Measurements from ENCODE around the gene FUT7. TPM values are rescaled to one million over a fixed set of nuclear protein-coding genes. Genes with fewer than 3 reads are reported as not detected.

The FUT7 gene
- total and polyA plus RNA-seq, 9 of the 15 experiments (the other 6 are each of a cell fraction or from before 2014, with no cell fraction given) = not detected

DNA sequence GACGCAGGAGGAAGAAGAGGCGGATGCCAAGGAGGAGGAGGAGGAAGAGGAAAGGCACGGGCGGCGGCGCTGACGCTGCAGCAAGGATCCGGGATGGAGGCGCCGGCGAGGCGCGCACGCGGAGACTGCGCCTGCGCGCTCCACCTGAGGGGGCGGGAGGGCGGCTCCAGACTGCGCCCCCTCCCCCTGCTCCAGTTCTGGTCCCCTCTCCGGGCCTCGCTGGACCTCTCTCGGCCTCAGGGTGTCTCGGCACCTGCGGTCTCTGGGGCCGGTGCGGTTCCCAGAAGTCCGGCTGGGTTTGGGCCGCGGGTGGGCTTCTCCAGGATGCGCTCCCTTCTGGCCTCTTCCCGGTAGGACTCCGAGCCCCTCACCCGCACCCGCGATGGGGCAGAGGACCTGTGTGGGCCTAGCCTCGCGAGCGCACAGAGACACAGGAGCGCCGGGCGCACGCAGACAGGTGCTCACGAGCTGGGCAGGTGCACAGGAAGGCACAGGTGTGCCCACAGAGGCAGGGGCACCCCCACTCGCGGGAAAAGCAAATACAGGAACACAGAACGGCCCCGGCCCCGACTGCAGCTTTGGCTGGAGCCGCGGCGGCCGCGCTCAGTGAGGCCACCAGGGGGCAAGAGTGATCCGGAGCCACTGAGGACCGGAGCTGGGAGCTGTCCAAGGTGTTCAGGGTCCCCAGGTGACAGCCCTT is 14.3 kb upstream of the FUT7 start, which contains the start of gene NPDC1 (continued):
- TF ChIP-seq NCOA1 (IDR thresholded peaks at IDR 0.05; ENCODE audit: low read depth) = peak; percentile 84
- TF ChIP-seq CREM (IDR thresholded peaks at IDR 0.05; ENCODE audit: low read depth) = peak; percentile 39; the same call in 1 of the 2 replicates
- 0 out of 2 replicates have a peak, but pooled peaks have one; percentile 45 for TF ChIP-seq SAFB (IDR thresholded peaks at IDR 0.05; ENCODE audit: borderline replicate concordance, low read depth, low read length)
- TF ChIP-seq CTBP1 (IDR thresholded peaks at IDR 0.05; ENCODE audit: borderline replicate concordance) = peak; percentile 42
- TF ChIP-seq, protein P1, sequence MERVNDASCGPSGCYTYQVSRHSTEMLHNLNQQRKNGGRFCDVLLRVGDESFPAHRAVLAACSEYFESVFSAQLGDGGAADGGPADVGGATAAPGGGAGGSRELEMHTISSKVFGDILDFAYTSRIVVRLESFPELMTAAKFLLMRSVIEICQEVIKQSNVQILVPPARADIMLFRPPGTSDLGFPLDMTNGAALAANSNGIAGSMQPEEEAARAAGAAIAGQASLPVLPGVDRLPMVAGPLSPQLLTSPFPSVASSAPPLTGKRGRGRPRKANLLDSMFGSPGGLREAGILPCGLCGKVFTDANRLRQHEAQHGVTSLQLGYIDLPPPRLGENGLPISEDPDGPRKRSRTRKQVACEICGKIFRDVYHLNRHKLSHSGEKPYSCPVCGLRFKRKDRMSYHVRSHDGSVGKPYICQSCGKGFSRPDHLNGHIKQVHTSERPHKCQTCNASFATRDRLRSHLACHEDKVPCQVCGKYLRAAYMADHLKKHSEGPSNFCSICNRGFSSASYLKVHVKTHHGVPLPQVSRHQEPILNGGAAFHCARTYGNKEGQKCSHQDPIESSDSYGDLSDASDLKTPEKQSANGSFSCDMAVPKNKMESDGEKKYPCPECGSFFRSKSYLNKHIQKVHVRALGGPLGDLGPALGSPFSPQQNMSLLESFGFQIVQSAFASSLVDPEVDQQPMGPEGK (CRISPR knock-in tag; IDR thresholded peaks at IDR 0.05; ENCODE audit: borderline replicate concordance) = no peak
- TF ChIP-seq RBFOX2 (IDR thresholded peaks at IDR 0.05; ENCODE audit: low read depth, low read length) = peak; percentile 34; the same call in 1 of the 2 replicates
- 0 out of 4 replicates have a peak, but pooled peaks of 1 of the 2 experiments have one; percentile 6 for TF ChIP-seq TBL1XR1 (IDR thresholded peaks at IDR 0.05; ENCODE audit: low read length in 2 of 2)
- no peak for TF ChIP-seq ZNF239 (CRISPR knock-in tag; IDR thresholded peaks at IDR 0.05)
- peak; percentile 77; the same call in 1 of the 2 replicates for TF ChIP-seq ZNF232 (CRISPR knock-in tag; IDR thresholded peaks at IDR 0.05)
- TF ChIP-seq SPI1 (IDR thresholded peaks at IDR 0.05; ENCODE audit: borderline replicate concordance, low read depth, low read length) = peak; percentile 28; the same call in 1 of the 2 replicates
- no peak for TF ChIP-seq ZSCAN32 (CRISPR knock-in tag; IDR thresholded peaks at IDR 0.05)
- TF ChIP-seq, protein P2, sequence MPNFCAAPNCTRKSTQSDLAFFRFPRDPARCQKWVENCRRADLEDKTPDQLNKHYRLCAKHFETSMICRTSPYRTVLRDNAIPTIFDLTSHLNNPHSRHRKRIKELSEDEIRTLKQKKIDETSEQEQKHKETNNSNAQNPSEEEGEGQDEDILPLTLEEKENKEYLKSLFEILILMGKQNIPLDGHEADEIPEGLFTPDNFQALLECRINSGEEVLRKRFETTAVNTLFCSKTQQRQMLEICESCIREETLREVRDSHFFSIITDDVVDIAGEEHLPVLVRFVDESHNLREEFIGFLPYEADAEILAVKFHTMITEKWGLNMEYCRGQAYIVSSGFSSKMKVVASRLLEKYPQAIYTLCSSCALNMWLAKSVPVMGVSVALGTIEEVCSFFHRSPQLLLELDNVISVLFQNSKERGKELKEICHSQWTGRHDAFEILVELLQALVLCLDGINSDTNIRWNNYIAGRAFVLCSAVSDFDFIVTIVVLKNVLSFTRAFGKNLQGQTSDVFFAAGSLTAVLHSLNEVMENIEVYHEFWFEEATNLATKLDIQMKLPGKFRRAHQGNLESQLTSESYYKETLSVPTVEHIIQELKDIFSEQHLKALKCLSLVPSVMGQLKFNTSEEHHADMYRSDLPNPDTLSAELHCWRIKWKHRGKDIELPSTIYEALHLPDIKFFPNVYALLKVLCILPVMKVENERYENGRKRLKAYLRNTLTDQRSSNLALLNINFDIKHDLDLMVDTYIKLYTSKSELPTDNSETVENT (CRISPR knock-in tag; IDR thresholded peaks at IDR 0.05) = peak; percentile 43; the same call in 1 of the 2 replicates
